RWPE1 (cell line): ENCODE data around the gene MAPK1IP1L.

Source experiments
- CTCF ChIA-PET: fragments of 350-600 bp; sonication (Branson Sonifier 250); formaldehyde crosslinking; extraction: SDS; loops from one replicate; lab custom pipeline; 2021; lab: Yijun Ruan, JAX
- POLR2A ChIA-PET: fragments of 400-600 bp; formaldehyde crosslinking; extraction: SDS; loops from one replicate; lab custom pipeline; 2020; ENCODE audit warnings: antibody characterized with exemption; ENCODE audit not compliant: low non-redundant PET; lab: Yijun Ruan, JAX
- DNase-seq: peaks from one replicate; pipeline ENCODE4 v3.0.0; 2012; ENCODE audit warnings: low spot score
- H3K27ac ChIP-seq: fragments of 450-650 bp; 2 replicates; pipeline ENCODE4 v1.5.1; 2017
- CTCF ChIP-seq: fragments of 450-650 bp; conservative IDR thresholded peaks from 2 replicates; pipeline ENCODE4 v1.5.1; 2017; ENCODE audit warnings: low read depth, mild to moderate bottlenecking

MAPK1IP1L gene

GRCh38 chr14:55097881-55098560 is 46.6 kb downstream of the MAPK1IP1L start:
- no peak overlapping the region for H3K27ac ChIP-seq
- no peak for DNase-seq
- TF ChIP-seq CTCF = no peak
- ChIA-PET CTCF (interaction anchor here (0.6 kb wide), 1 partner anchor 173 kb away, joined by 3 read pairs; no protein-coding TSS in a partner anchor), POLR2A (no interaction called here)

GRCh38 chr14:55098561-55098898 is 47.1 kb downstream of the MAPK1IP1L start:
- no peak overlapping the region for H3K27ac ChIP-seq
- no peak for TF ChIP-seq CTCF
- POLR2A ChIA-PET = no interaction called here
- no peak for DNase-seq
- CTCF ChIA-PET = interaction anchor here (0.6 kb wide), 1 partner anchor 172 kb away, joined by 3 read pairs; no protein-coding TSS in a partner anchor

GRCh38 chr14:55099756-55100155 is 48.3 kb downstream of the MAPK1IP1L start:
- no peak overlapping the region for H3K27ac ChIP-seq
- POLR2A ChIA-PET = no interaction called here
- TF ChIP-seq CTCF = no peak
- CTCF ChIA-PET = no interaction called here
- DNase-seq = no peak

GRCh38 chr14:55101698-55102097 is 50.3 kb downstream of the MAPK1IP1L start:
- POLR2A ChIA-PET = no interaction called here
- DNase-seq = no peak
- H3K27ac ChIP-seq = peak overlapping the region; percentile 93
- TF ChIP-seq CTCF = no peak
- CTCF ChIA-PET = interaction anchor here (2.0 kb wide), 1 partner anchor 17 kb away, joined by 7 read pairs; no protein-coding TSS in a partner anchor

- H3K27ac ChIP-seq = peak overlapping the region; percentile 93
- no peak for TF ChIP-seq CTCF
- CTCF ChIA-PET = interaction anchor here (0.7 to 2.0 kb wide), 3 partner anchors 17 to 59 kb away, joined by 3 to 7 read pairs (median 4); no protein-coding TSS in a partner anchor
- POLR2A ChIA-PET = interaction anchor here (1.5 to 1.8 kb wide), 2 partner anchors 27 to 31 kb away, joined by 4 to 16 read pairs; partner anchors contain the start of gene LGALS3
- peak; percentile 59 for DNase-seq
Measured at GRCh38 chr14:55102141-55102621, 50.7 kb downstream of the MAPK1IP1L start.

- no peak for TF ChIP-seq CTCF
- ChIA-PET POLR2A (interaction anchor here (0.6 to 1.8 kb wide), 8 partner anchors 15 to 235 kb away, joined by 3 to 16 read pairs (median 3); partner anchors contain the start of gene LGALS3), CTCF (interaction anchor here (0.6 to 2.0 kb wide), 6 partner anchors 16 to 731 kb away, joined by 3 to 7 read pairs (median 4); no protein-coding TSS in a partner anchor)
- DNase-seq = peak; percentile 95
- H3K27ac ChIP-seq = peak overlapping the region; percentile 93
Measured at GRCh38 chr14:55103005-55103640, 51.7 kb downstream of the MAPK1IP1L start.
